Neuron (in vitro differentiated cells): ENCODE results near the gene ACVR2B.

Experiments
- H2AFZ ChIP-seq: one replicate; pipeline ENCODE4 v1.6.1; 2013; ENCODE audit warnings: low read depth, mild to moderate bottlenecking, inconsistent platforms, low read length, moderate library complexity
- H3K27me3 ChIP-seq: one replicate; pipeline ENCODE4 v1.6.1; 2013; ENCODE audit warnings: low read length; ENCODE audit not compliant: insufficient read depth
- H3K36me3 ChIP-seq: one replicate; pipeline ENCODE4 v1.6.1; 2013; ENCODE audit warnings: low read length; ENCODE audit not compliant: insufficient read depth
- H3K4me1 ChIP-seq: one replicate; pipeline ENCODE4 v1.6.1; 2013; ENCODE audit warnings: low read length; ENCODE audit not compliant: insufficient read depth
- H3K4me3 ChIP-seq: 2 replicates; pipeline ENCODE4 v1.5.1; 2013; ENCODE audit warnings: mild to moderate bottlenecking, low read length, moderate library complexity
- H3K9me3 ChIP-seq: one replicate; pipeline ENCODE4 v1.6.1; 2013; ENCODE audit warnings: low read length

The ACVR2B gene

DNA sequence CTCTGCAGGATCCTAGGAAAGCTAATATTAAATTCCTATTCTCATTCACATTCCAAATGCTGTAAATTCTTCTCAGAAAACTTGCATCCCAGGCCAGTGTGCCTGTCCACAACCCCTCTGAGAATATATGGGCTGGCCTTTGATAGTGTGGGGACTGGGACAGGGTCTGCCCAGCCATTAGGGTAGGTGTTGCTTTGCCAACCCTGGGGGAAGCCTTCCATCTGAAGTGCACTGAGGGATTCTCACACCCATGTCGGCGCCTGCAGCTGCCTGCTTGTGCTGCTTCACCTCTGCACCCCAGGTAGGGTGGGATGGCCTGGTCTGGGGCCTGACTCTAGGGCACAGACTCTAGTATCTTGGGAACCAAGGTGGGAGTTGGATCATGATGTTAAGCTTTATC is 27.2 kb downstream of the ACVR2B start:
- Histone ChIP-seq H3K36me3 (peaks cover 79% of the 10 kb centered on the region), H2AFZ (no peak overlapping the region), H3K4me3 (no peak overlapping the region)

DNA sequence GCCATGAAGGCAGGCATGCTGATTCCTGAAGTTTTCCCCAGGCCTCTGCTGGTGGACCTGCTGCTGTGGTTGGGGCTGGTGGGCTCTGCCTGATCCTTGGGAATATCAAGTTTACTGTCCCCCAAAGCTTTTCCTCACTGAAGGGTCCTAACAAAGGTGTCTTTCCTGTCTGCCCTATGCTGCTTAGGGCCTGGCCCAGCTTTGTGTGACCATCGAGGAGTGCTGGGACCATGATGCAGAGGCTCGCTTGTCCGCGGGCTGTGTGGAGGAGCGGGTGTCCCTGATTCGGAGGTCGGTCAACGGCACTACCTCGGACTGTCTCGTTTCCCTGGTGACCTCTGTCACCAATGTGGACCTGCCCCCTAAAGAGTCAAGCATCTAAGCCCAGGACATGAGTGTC is 29.3 kb downstream of the ACVR2B start:
- Histone ChIP-seq H3K9me3 (no peaks in the 10 kb centered on the region), H3K36me3 (peaks cover 88% of the 10 kb centered on the region), H3K4me1 (no peaks in the 10 kb centered on the region), H3K4me3 (no peak overlapping the region), H2AFZ (no peak overlapping the region), H3K27me3 (no peaks in the 10 kb centered on the region)

More for the DNA sequence above, 27.2 kb downstream of the ACVR2B start:
- Histone ChIP-seq H3K27me3 (no peaks in the 10 kb centered on the region), H3K4me1 (no peaks in the 10 kb centered on the region), H3K9me3 (no peaks in the 10 kb centered on the region)

DNA sequence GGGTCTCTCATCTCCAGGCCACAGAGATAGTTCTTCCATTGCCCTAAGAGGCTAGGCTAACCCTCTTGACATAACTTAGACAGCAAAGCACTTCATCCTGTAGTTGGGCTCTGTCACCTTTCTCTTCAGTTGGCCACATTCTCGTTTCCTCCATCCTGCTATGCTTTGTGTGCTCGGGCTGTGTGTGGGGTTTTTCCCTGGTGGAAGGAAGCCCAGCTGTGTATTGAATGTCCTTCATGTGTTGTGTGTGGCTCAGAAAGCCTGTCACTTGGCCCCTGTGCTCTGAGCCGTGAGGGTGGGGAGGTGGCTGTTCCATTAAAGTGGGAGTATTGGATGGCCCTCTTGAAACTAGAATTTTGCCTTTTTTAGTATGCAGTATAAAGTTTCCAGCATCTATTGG is 33.6 kb downstream of the ACVR2B start:
- H3K27me3 ChIP-seq = no peaks in the 10 kb centered on the region
- no peaks in the 10 kb centered on the region for H3K9me3 ChIP-seq
- H3K4me1 ChIP-seq = peaks cover 8% of the 10 kb centered on the region
- peaks cover 60% of the 10 kb centered on the region for H3K36me3 ChIP-seq
- no peak overlapping the region for H2AFZ ChIP-seq
- no peak overlapping the region for H3K4me3 ChIP-seq

DNA sequence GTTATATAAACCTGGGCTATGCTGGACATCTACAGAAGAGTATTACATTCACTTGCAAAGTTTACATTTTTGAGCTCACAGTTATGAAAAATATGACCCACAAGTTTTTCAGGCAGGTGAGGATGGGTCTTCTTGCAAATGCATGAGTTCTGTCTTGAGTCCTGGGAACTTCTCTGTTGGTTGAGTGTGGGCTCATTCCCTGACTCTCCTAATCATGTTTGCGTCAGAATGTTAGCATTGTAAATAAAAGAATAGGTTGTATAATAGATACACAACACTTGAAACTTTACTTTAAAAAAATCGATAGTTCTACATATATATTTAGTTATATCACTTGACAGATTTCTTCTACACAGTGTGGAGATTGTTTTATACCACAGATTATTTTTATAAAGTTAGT is 35.3 kb downstream of the ACVR2B start:
- H3K27me3 ChIP-seq = no peaks in the 10 kb centered on the region
- H3K36me3 ChIP-seq = peaks cover 48% of the 10 kb centered on the region
- H2AFZ ChIP-seq = no peak overlapping the region
- H3K4me1 ChIP-seq = peaks cover 8% of the 10 kb centered on the region
- H3K9me3 ChIP-seq = no peaks in the 10 kb centered on the region
- H3K4me3 ChIP-seq = no peak overlapping the region

DNA sequence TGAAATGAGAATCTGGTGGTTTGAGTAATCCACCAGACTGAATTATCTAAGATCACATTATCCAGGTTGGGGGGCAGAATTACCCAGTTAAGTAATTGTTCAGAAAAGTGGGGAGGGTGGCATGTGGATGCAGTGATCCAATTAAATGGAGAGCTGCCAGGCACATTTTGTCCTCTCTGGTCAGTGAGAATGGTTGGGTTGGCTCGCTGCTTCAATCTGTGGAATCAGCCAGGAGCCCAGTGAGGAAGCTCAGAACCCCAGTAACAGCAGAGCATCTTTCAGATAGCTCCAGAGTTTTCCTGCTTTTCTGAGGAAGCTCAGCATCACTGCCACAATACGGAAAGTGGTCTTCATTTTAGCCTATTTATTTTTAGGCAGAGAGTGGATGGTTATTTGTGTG is 36.1 kb downstream of the ACVR2B start:
- Histone ChIP-seq H3K9me3 (no peaks in the 10 kb centered on the region), H3K4me1 (peaks cover 8% of the 10 kb centered on the region), H2AFZ (no peak overlapping the region), H3K36me3 (peaks cover 42% of the 10 kb centered on the region), H3K4me3 (no peak overlapping the region), H3K27me3 (no peaks in the 10 kb centered on the region)

DNA sequence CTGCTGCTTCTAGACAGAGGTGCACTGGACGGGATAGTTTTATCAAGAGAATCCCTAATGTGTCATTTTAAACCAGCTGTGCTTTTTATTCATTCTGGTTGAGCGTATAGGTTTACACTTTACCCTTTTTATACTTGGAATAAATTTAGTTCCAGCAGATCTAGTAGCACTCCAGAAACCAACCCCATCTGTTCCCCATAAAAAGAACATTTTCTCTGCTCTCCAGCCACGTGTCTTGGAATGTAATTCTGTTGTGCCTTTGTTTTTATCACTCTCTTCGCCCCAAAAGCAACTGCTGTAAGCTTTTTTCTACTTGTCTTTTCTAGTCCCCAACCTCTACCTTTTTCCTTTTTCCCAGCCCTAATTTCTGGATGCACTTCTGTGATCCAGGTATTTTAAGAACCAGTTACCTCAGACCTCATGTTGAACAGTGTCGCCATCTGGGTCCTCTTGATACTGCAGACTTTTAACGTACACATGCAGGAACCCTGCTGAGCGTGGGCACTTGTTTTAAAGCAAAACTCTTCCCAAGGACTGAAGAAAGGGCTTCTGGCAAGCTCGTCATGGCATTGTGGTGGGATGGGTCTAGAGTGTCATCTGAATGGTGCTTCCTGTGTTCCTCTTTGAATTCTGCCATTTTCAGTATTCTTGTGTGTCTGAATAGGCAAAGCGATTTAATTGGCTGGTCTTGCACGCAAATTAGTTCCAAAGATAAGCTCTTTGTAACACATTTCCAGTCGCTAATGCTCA is 36.8 kb downstream of the ACVR2B start:
- H3K27me3 ChIP-seq = no peaks in the 10 kb centered on the region
- no peaks in the 10 kb centered on the region for H3K9me3 ChIP-seq
- peaks cover 8% of the 10 kb centered on the region for H3K4me1 ChIP-seq
- H2AFZ ChIP-seq = no peak overlapping the region
- H3K36me3 ChIP-seq = peaks cover 36% of the 10 kb centered on the region
- no peak overlapping the region for H3K4me3 ChIP-seq

DNA sequence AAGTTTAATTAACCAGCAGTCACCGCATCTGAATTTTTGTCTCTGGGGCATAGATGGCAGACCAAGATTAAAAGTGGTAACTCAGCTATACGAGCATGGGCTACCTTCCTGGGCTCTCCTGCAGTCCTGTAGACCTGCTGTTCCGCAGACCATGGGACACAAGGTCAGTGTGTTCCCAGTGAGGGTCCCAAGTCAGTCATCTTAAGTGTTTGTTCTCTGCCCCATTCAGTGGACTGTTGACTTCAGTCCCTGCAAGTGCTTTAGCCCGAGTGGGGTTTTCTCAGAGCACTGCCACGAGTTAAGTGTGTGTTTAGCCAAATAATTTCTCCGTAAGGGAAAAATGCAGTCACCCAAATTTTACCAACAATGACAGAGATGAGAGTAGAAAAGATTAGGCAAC is 37.5 kb downstream of the ACVR2B start:
- Histone ChIP-seq H3K4me3 (no peak overlapping the region), H3K36me3 (peaks cover 31% of the 10 kb centered on the region), H2AFZ (no peak overlapping the region), H3K9me3 (no peaks in the 10 kb centered on the region), H3K27me3 (no peaks in the 10 kb centered on the region), H3K4me1 (peaks cover 8% of the 10 kb centered on the region)

DNA sequence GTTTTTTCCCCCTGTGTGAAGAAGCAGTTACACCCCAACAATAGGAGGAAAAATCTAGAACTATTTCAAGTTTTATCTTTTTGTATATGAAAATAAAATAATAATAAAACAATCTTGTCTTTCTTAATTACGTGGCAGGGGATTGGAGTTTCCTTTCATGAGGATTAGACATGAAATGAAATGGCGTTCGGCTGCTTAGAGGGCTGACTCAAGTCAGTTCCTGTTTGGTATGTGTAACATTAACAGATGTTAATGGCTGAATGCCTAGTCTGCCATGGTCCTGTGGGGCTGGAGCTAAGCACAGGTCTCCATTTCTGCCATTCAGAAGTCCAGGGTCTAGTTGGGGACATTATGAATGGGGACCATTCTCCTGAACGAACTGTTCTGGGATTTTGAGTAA is 39.3 kb downstream of the ACVR2B start:
- Histone ChIP-seq H3K36me3 (peaks cover 21% of the 10 kb centered on the region), H3K27me3 (no peaks in the 10 kb centered on the region), H2AFZ (no peak overlapping the region), H3K9me3 (no peaks in the 10 kb centered on the region), H3K4me1 (peaks cover 16% of the 10 kb centered on the region), H3K4me3 (no peak overlapping the region)

DNA sequence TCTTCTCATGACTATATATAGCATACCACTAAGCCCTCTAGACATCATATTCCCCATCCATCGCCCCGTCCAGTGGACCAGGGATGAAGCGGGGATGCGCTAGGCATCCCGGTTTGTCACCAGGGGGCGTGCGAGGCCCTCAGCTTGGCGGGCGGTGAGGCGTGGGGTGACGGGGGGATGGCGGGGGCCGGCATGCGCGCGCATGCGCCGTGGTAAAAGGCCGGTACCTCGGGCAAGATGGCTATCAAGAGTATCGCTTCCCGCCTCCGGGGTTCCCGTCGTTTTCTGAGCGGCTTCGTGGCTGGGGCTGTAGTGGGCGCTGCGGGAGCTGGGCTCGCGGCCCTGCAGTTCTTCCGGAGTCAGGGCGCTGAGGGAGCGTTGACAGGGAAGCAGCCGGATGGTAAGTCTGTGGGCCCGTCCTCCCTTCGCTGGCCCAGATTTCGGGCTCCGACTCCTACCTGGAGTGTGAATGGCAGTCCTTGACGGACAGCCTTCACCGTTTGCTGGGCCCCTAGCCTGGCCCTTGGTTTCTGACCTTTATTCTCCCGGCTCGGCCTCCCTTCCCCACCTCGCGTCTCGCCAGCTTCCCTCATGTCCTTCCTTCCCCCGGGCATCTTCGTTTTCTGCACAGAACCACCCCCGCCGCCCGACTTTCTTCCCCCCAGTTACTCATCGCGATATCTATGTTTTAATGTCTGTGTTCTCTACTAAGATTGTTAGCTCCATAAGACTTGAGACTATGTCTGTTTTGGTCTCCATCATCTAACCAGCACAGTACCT is 42.6 kb downstream of the ACVR2B start, which contains the start of gene EXOG:
TSS of gene EXOG (plus strand) at position 210 of the 780 bp plus-strand sequence. CDS start at position 238, 28 bp downstream.
- peak within 1 kb of the TSS; percentile 73 for H2AFZ ChIP-seq
- H3K36me3 ChIP-seq = peaks cover 22% of the 10 kb centered on the region

DNA sequence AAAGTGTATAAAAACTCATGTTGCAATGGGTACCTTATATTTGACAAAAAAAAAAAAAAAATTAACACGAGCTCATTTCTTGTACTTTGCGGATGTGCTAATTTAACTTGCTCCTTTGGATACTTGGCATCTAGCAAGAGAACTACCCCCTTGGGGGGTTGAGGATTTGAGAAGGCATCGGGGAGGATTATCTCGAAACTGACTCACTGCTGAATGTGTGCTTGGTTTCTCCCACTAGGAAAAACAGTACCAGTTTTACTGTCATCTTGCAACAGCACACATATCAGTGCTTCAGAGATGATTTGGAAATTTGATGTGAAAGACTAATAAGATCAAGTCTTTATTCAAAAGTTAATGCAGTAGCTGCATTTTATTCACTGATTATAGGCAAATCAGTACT is 43.3 kb downstream of the ACVR2B start:
- Histone ChIP-seq H3K4me1 (peaks cover 8% of the 10 kb centered on the region), H2AFZ (peak overlapping the region; percentile 73), H3K4me3 (peak overlapping the region; percentile 85), H3K36me3 (peaks cover 24% of the 10 kb centered on the region), H3K9me3 (no peaks in the 10 kb centered on the region), H3K27me3 (no peaks in the 10 kb centered on the region)

More for the DNA sequence above, 42.6 kb downstream of the ACVR2B start, which contains the start of gene EXOG:
- Histone ChIP-seq H3K27me3 (no peaks in the 10 kb centered on the region), H3K9me3 (no peaks in the 10 kb centered on the region), H3K4me3 (peak within 1 kb of the TSS; percentile 85), H3K4me1 (peaks cover 8% of the 10 kb centered on the region)

DNA sequence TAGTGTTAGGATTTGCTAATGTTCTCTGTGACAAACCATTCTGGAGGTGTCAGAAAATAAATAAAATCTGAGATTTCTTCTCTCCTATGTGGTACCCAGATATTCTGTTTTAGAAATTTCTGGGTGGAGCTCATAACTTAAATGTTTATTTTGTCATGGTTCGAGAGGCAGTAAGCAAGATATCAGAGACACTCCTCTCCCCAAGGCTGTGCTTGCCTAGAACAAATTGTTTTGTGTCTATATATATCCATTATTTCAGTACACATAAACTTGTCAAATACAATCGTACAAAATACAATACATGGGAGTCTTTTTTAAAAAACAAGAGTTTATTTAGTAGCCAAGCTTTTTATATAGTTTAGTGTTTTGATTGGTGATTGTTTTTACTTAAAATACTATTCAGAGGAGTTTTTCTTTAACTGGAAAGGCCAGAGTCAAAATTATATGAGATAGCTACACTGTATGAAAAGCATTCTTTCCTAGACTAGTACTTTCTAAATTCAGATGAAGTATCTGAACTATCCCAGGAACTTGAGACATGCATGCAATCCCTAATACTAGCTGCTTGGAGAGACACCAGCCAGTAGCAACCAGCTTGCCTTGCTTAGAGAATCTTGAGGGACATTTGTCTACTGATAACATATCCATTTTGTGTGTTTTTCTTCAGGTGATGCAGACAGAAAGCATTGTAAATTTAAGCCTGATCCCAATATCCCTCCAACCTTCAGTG is 47.2 kb downstream of the ACVR2B start:
- Histone ChIP-seq H3K27me3 (no peaks in the 10 kb centered on the region), H3K9me3 (no peaks in the 10 kb centered on the region), H3K36me3 (peaks cover 54% of the 10 kb centered on the region), H2AFZ (no peak overlapping the region), H3K4me1 (peaks cover 8% of the 10 kb centered on the region), H3K4me3 (no peak overlapping the region)

DNA sequence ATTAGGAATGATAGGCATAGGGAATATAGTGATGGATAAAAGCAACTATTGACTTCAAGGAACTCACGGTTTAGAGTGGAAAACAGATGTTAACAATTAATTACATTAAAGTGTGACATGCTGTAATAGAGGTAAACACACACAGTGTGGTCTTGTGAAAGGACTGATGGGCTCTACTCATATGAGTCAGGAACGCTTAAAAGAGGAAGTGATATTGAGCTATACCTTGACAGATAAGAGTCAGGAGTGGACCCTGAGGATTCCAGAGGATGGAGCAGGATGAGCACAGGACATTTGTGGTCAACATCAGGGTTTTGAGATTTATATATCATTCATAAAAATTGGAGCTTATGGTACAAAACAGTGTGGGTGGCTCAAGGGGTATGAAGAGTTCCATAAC is 53.4 kb downstream of the ACVR2B start:
- H3K9me3 ChIP-seq = no peaks in the 10 kb centered on the region
- H3K4me3 ChIP-seq = no peak overlapping the region
- H2AFZ ChIP-seq = no peak overlapping the region
- peaks cover 68% of the 10 kb centered on the region for H3K36me3 ChIP-seq
- H3K27me3 ChIP-seq = no peaks in the 10 kb centered on the region
- H3K4me1 ChIP-seq = no peaks in the 10 kb centered on the region

DNA sequence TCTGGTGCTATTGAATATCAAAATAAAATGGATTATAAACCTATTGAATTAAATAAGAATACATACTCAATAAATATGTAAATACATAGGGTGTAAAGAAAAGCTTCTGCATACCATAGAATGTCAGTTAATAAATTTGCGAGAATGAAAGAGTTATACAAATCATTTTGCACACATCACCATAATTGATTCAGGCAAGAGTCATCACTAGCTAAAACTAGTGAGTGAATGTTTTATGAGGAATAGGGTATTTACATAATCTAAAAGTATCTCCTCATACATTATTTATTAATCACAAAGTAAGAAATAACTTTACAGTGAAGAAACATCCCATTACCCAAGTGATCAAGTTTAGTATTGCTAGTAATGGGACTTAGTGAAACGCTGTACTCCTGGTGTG is 56.0 kb downstream of the ACVR2B start:
- Histone ChIP-seq H3K36me3 (peaks cover 66% of the 10 kb centered on the region), H3K9me3 (no peaks in the 10 kb centered on the region), H3K4me3 (no peak overlapping the region), H2AFZ (no peak overlapping the region), H3K27me3 (no peaks in the 10 kb centered on the region), H3K4me1 (no peaks in the 10 kb centered on the region)
